ENCODE data around the gene NDUFS2.

NDUFS2 gene

GRCh38 chr1:161172349-161172748, 29.8 kb upstream of the NDUFS2 start:
- TF ChIP-seq FOXP2 (optimal IDR thresholded peaks at IDR 0.05; ENCODE audit: borderline replicate concordance, extremely low read depth, extremely low read length, insufficient read depth): no peak
- no peak for TF ChIP-seq POLR2AphosphoS5 (IDR thresholded peaks at IDR 0.05; ENCODE audit: low read depth, low read length)
- no peak for TF ChIP-seq REST (IDR thresholded peaks at IDR 0.05; ENCODE audit: insufficient read depth in 1 of 2, low read depth in 2 of 2, low read length in 2 of 2)
- no peak for TF ChIP-seq TAF1 (IDR thresholded peaks at IDR 0.05; ENCODE audit: borderline replicate concordance, insufficient read depth, low read length)
- no peak for TF ChIP-seq SIN3A (IDR thresholded peaks at IDR 0.05; ENCODE audit: borderline replicate concordance, insufficient read depth, low read length)

GRCh38 chr1:161172776-161173376, 29.3 kb upstream of the NDUFS2 start:
- TF ChIP-seq SIN3A (IDR thresholded peaks at IDR 0.05; ENCODE audit: borderline replicate concordance, insufficient read depth, low read length): no peak

GRCh38 chr1:161173711-161174110, 28.5 kb upstream of the NDUFS2 start:
- no peak for TF ChIP-seq TAF1 (IDR thresholded peaks at IDR 0.05; ENCODE audit: borderline replicate concordance, insufficient read depth, low read length)
- TF ChIP-seq POLR2AphosphoS5 (IDR thresholded peaks at IDR 0.05; ENCODE audit: low read depth, low read length): no peak
- no peak for TF ChIP-seq FOXP2 (optimal IDR thresholded peaks at IDR 0.05; ENCODE audit: borderline replicate concordance, extremely low read depth, extremely low read length, insufficient read depth)
- TF ChIP-seq SIN3A (IDR thresholded peaks at IDR 0.05; ENCODE audit: borderline replicate concordance, insufficient read depth, low read length): no peak
- TF ChIP-seq REST (IDR thresholded peaks at IDR 0.05; ENCODE audit: insufficient read depth in 1 of 2, low read depth in 2 of 2, low read length in 2 of 2): no peak

- TF ChIP-seq SIN3A (IDR thresholded peaks at IDR 0.05; ENCODE audit: borderline replicate concordance, insufficient read depth, low read length) (no peak), FOXP2 (optimal IDR thresholded peaks at IDR 0.05; ENCODE audit: borderline replicate concordance, extremely low read depth, extremely low read length, insufficient read depth) (no peak), TAF1 (IDR thresholded peaks at IDR 0.05; ENCODE audit: borderline replicate concordance, insufficient read depth, low read length) (no peak), REST (IDR thresholded peaks at IDR 0.05; ENCODE audit: insufficient read depth in 1 of 2, low read depth in 2 of 2, low read length in 2 of 2) (no peak), POLR2AphosphoS5 (IDR thresholded peaks at IDR 0.05; ENCODE audit: low read depth, low read length) (no peak)
Measured at GRCh38 chr1:161174911-161175310, 27.3 kb upstream of the NDUFS2 start.

- no peak for TF ChIP-seq POLR2AphosphoS5 (IDR thresholded peaks at IDR 0.05; ENCODE audit: low read depth, low read length)
- TF ChIP-seq SIN3A (IDR thresholded peaks at IDR 0.05; ENCODE audit: borderline replicate concordance, insufficient read depth, low read length): no peak
- no peak for TF ChIP-seq FOXP2 (optimal IDR thresholded peaks at IDR 0.05; ENCODE audit: borderline replicate concordance, extremely low read depth, extremely low read length, insufficient read depth)
- TF ChIP-seq TAF1 (IDR thresholded peaks at IDR 0.05; ENCODE audit: borderline replicate concordance, insufficient read depth, low read length): no peak
- TF ChIP-seq REST (IDR thresholded peaks at IDR 0.05; ENCODE audit: insufficient read depth in 1 of 2, low read depth in 2 of 2, low read length in 2 of 2): no peak
Measured at GRCh38 chr1:161175771-161176453, 26.3 kb upstream of the NDUFS2 start.

All from PFSK-1 (cell line).